ENCODE data around the gene PSMC3IP.
A peak's percentile ranks its signal among the peaks of the same experiment; 100 is the strongest.
"Not testable (repeated sequence)": the region's sequence is repeated elsewhere in the genome, so short reads cannot be mapped to it uniquely, and the experiment has no call there.

The PSMC3IP gene

GRCh38 chr17:42577532-42578281 is at the start of gene PSMC3IP:
PSMC3IP (minus strand) TSS chr17:42577729; CDS start chr17:42577686, 43 bp downstream.
- DNase-seq: peak; percentile 94

GRCh38 chr17:42623732-42624596 is 46.4 kb upstream of the PSMC3IP start:
- no peak for DNase-seq

GRCh38 chr17:42623271-42623670 is 45.7 kb upstream of the PSMC3IP start:
- DNase-seq: no peak

- not testable (repeated sequence) for DNase-seq
Observed at GRCh38 chr17:42621987-42622386, 44.5 kb upstream of the PSMC3IP start.

- no peak for DNase-seq
Observed at GRCh38 chr17:42618442-42619150, 41.1 kb upstream of the PSMC3IP start.

GRCh38 chr17:42617956-42618431 is 40.5 kb upstream of the PSMC3IP start:
- no peak for DNase-seq

GRCh38 chr17:42613699-42614295 is 36.3 kb upstream of the PSMC3IP start:
- DNase-seq: no peak

GRCh38 chr17:42612013-42612412 is 34.5 kb upstream of the PSMC3IP start:
- no peak for DNase-seq

GRCh38 chr17:42609814-42610801 is 32.6 kb upstream of the PSMC3IP start:
- not testable (repeated sequence) for DNase-seq

GRCh38 chr17:42609182-42609813 is 31.8 kb upstream of the PSMC3IP start, which contains the start of the genes RETREG3 and TUBG1:
RETREG3 (minus strand) TSS chr17:42609374; CDS start chr17:42609324, 50 bp downstream.
TUBG1 (plus strand) TSS chr17:42609683; CDS start chr17:42609738, 55 bp downstream.
- peak; percentile 99 for DNase-seq

GRCh38 chr17:42608305-42609181 is 31.0 kb upstream of the PSMC3IP start:
- no peak for DNase-seq

GRCh38 chr17:42607769-42608168 is 30.2 kb upstream of the PSMC3IP start:
- DNase-seq: no peak

- no peak for DNase-seq
Observed at GRCh38 chr17:42603318-42603717, 25.8 kb upstream of the PSMC3IP start.

- no peak for DNase-seq
Observed at GRCh38 chr17:42598905-42599304, 21.4 kb upstream of the PSMC3IP start.

- no peak for DNase-seq
Observed at GRCh38 chr17:42596386-42596785, 18.9 kb upstream of the PSMC3IP start.

GRCh38 chr17:42591411-42591810 is 13.9 kb upstream of the PSMC3IP start:
- DNase-seq: no peak

- no peak for DNase-seq
Observed at GRCh38 chr17:42590886-42591285, 13.4 kb upstream of the PSMC3IP start.

- no peak for DNase-seq
Observed at GRCh38 chr17:42586514-42587230, 9.1 kb upstream of the PSMC3IP start.

GRCh38 chr17:42585353-42585752 is 7.8 kb upstream of the PSMC3IP start:
- no peak for DNase-seq
